H1 (cell line): Measurements from ENCODE around the gene OGFR.

Experiments
- ASH2L ChIP-seq: fragments of 200-600, 300-600 bp; sonication (generic); IDR thresholded peaks from one replicate; pipeline ENCODE4 v1.7.1; 2017; ENCODE audit warnings: low read length
- CREB1 ChIP-seq: IDR thresholded peaks from 2 replicates; pipeline ENCODE4 v1.6.1; 2012; ENCODE audit warnings: inconsistent platforms
- EP300 ChIP-seq, 2 experiments: IDR thresholded peaks; 1 replicate in 1 of 2; 2 replicates in 1 of 2; pipeline ENCODE4 v1.6.1; 2011 to 2012; ENCODE audit warnings: low read depth in 2 of 2, low read length in 2 of 2, mild to moderate bottlenecking in 2 of 2, borderline replicate concordance in 1 of 2, inconsistent platforms in 1 of 2, moderate library complexity in 1 of 2

DNA sequence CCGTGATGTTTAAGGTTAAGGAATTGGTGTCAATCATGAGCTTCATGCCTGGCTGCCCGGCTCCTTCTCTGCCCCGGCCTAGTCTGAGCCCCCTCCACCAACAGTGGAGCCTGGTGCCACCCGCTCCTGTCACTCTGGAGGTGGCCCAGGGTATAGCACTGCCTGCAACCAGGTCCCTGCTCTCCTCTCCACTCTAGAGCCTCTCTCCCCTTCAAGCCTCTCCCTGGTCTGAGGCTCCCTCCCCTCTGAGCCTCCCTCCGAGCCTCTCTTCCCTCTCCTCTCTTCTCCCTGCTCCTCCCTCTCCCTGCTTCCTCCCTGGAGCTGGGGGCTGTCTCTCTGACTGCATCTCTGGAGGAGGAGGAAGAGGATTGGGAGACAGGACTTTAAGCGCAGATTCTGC, 39.6 kb upstream of the OGFR start:
- TF ChIP-seq ASH2L, result no peak
- TF ChIP-seq EP300 (IDR thresholded peaks at IDR 0.05; ENCODE audit: borderline replicate concordance in 1 of 2, low read depth in 2 of 2, low read length in 2 of 2), result no peak
- no peak for TF ChIP-seq CREB1
